Fibroblast of pulmonary artery (primary cell): ENCODE data around the gene CNTNAP2.

ENCODE experiments used
- DNase-seq: peaks from one replicate; pipeline ENCODE4 v3.0.0-alpha.2; 2010; ENCODE audit warnings: low read depth
- H3K4me3 ChIP-seq: replicated peaks from 2 replicates; pipeline ENCODE4 v1.5.1; 2011; ENCODE audit warnings: low read depth, mild to moderate bottlenecking, control low read depth, low read length, moderate library complexity
- TF ChIP-seq, protein P1 (sequence below): IDR thresholded peaks from 2 replicates; pipeline ENCODE4 v1.5.1; 2011; ENCODE audit warnings: mild to moderate bottlenecking, control low read depth, low read length, inconsistent platforms; ENCODE audit errors: missing control alignments

Gene CNTNAP2

GRCh38 chr7:146626912-146627311 lies 510.3 kb downstream of the CNTNAP2 start:
- TF ChIP-seq, protein P1, sequence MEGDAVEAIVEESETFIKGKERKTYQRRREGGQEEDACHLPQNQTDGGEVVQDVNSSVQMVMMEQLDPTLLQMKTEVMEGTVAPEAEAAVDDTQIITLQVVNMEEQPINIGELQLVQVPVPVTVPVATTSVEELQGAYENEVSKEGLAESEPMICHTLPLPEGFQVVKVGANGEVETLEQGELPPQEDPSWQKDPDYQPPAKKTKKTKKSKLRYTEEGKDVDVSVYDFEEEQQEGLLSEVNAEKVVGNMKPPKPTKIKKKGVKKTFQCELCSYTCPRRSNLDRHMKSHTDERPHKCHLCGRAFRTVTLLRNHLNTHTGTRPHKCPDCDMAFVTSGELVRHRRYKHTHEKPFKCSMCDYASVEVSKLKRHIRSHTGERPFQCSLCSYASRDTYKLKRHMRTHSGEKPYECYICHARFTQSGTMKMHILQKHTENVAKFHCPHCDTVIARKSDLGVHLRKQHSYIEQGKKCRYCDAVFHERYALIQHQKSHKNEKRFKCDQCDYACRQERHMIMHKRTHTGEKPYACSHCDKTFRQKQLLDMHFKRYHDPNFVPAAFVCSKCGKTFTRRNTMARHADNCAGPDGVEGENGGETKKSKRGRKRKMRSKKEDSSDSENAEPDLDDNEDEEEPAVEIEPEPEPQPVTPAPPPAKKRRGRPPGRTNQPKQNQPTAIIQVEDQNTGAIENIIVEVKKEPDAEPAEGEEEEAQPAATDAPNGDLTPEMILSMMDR = no peak
- DNase-seq = no peak
- no peak overlapping the region for H3K4me3 ChIP-seq

GRCh38 chr7:146635205-146636032 lies 518.8 kb downstream of the CNTNAP2 start:
- TF ChIP-seq, protein P1 = no peak
- H3K4me3 ChIP-seq = no peak overlapping the region
- no peak for DNase-seq

DNA sequence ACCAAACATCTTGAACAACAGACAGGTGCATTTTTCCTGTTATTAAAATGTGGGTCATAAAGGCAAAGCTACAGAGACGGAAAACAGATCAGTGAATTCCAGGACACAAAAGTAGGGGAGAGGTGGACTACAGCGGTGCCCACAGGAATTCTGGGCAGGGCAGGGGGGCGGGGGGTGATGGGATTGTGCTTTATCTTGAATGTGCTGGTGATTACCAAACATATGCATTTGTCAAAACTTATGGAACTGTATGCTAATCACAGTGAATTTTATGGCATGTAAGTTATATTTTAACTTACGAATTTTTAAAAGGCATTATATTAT lies 519.4 kb downstream of the CNTNAP2 start:
- no peak overlapping the region for H3K4me3 ChIP-seq
- TF ChIP-seq, protein P1 = no peak
- no peak for DNase-seq

GRCh38 chr7:146636581-146636980 lies 520.0 kb downstream of the CNTNAP2 start:
- no peak overlapping the region for H3K4me3 ChIP-seq
- DNase-seq = no peak
- TF ChIP-seq, protein P1 = no peak

- TF ChIP-seq, protein P1 = no peak
- no peak overlapping the region for H3K4me3 ChIP-seq
- DNase-seq = no peak
Measured at GRCh38 chr7:146639291-146639690, 522.7 kb downstream of the CNTNAP2 start.

DNA sequence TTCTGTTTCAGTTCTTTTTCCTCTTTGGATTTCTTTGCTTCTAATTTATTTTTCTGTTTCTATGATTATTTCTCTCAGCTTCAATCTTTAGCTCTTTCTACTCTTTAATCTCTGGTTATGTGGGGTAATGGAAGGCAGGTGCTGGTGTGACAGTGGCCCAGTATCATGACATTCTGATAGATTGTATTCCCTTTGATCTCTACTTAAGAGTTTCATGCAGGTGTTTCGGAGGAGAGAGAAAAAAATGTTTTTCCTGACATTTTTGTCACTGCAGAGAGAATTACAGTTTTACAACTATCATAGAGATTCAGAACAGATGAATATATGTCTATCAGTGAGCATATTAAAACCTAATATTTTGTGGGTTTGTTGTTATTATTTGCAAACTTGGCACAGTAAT lies 524.9 kb downstream of the CNTNAP2 start:
- TF ChIP-seq, protein P1 = no peak
- DNase-seq = no peak
- H3K4me3 ChIP-seq = no peak overlapping the region
